A549 (cell line): Measurements from ENCODE around the gene GIMAP7.

Source experiments
- CTCF ChIP-seq: fragments of >200 bp; sonication (Bioruptor Twin); formaldehyde crosslinking; IDR thresholded peaks from 3 replicates; pipeline ENCODE4 v1.5.1; 2016
- EP300 ChIP-seq, 2 experiments: fragments of >200 bp; sonication (Bioruptor Twin); formaldehyde crosslinking; IDR thresholded peaks; 2 replicates in 1 of 2; 3 replicates in 1 of 2; pipeline ENCODE4 v1.6.1; 2016 to 2017
- MAFK ChIP-seq: fragments of 450-650 bp; IDR thresholded peaks from 2 replicates; pipeline ENCODE4 v1.6.1; 2014; ENCODE audit not compliant: partially characterized antibody
- NR3C1 ChIP-seq: fragments of >200 bp; sonication (Bioruptor Twin); formaldehyde crosslinking; IDR thresholded peaks from 3 replicates; pipeline ENCODE4 v1.6.1; 2017
- PBX3 ChIP-seq: IDR thresholded peaks from 2 replicates; pipeline ENCODE4 v1.6.1; 2012
- POLR2A ChIP-seq: IDR thresholded peaks from 2 replicates; pipeline ENCODE4 v1.6.1; 2012; ENCODE audit warnings: mild to moderate bottlenecking, low read length
- RAD21 ChIP-seq, 2 experiments: fragments of >200 bp in 1 of 2; sonication (Bioruptor Twin) in 1 of 2; formaldehyde crosslinking in 1 of 2; IDR thresholded peaks in 1 of 2; conservative IDR thresholded peaks in 1 of 2; 2 replicates in 1 of 2; 3 replicates in 1 of 2; pipeline ENCODE4 v1.6.1; 2012 to 2018; ENCODE audit warnings: inconsistent platforms in 1 of 2
- SMC3 ChIP-seq: fragments of >200 bp; sonication (Bioruptor Twin); formaldehyde crosslinking; IDR thresholded peaks from 3 replicates; pipeline ENCODE4 v1.6.1; 2018; ENCODE audit warnings: inconsistent platforms

- TF ChIP-seq RAD21 (conservative IDR thresholded peaks at IDR 0.05 in 1 of 2, IDR thresholded peaks at IDR 0.05 in 1 of 2) (no peak), CTCF (no peak), EP300 (IDR thresholded peaks at IDR 0.05) (no peak), MAFK (no peak), NR3C1 (no peak), POLR2A (no peak), SMC3 (no peak), PBX3 (no peak)
These were observed 33.3 kb upstream of the GIMAP7 start for GRCh38 chr7:150481186-150481920.
